IMR-90 (cell line): ENCODE results near the gene MTUS2. TPM values are rescaled to one million over a fixed set of nuclear protein-coding genes. Genes with fewer than 3 reads are reported as not detected.

Experiments
- ATAC-seq: fragments of 200-7000 bp; cut with Tn5 transposase; 2 replicates; pipeline ENCODE4 v1.9.1; 2020; ENCODE audit warnings: low read depth, mild to moderate bottlenecking, moderate library complexity
- BruUV-seq: library from RNA; stranded (reverse); fragments of 400-500 nt; replicated peaks from 2 replicates; lab custom pipeline; 2021; lab: Mats Ljungman, UMichigan
- CTCF ChIA-PET: fragments of 300-600 bp; formaldehyde crosslinking; extraction: SDS; loops from one replicate; lab custom pipeline; 2021; ENCODE audit warnings: antibody characterized with exemption; lab: Yijun Ruan, JAX
- POLR2A ChIA-PET: fragments of 300-600 bp; sonication (Branson Sonifier 250); formaldehyde crosslinking; loops from one replicate; lab custom pipeline; 2022; ENCODE audit warnings: antibody characterized with exemption; ENCODE audit not compliant: unreplicated experiment; lab: Charles Lee
- DNase-seq: peaks from one replicate; pipeline ENCODE4 v3.0.0; 2013
- H2AFZ ChIP-seq: replicated peaks from 2 replicates; pipeline ENCODE3; 2013; ENCODE audit warnings: low read length, mild to moderate bottlenecking; ENCODE audit not compliant: poor library complexity
- H2AK5ac ChIP-seq: 2 replicates; pipeline ENCODE4 v1.6.1; 2013; ENCODE audit warnings: low read depth, low read length, inconsistent platforms
- H2AK9ac ChIP-seq: replicated peaks from 2 replicates; pipeline ENCODE3; 2013; ENCODE audit warnings: mild to moderate bottlenecking, low read depth, low read length, moderate library complexity; ENCODE audit not compliant: poor library complexity
- H2BK120ac ChIP-seq: 2 replicates; pipeline ENCODE4 v1.6.1; 2013; ENCODE audit warnings: low read depth, low read length, inconsistent platforms
- H2BK15ac ChIP-seq: 3 replicates; pipeline ENCODE4 v1.6.1; 2013; ENCODE audit warnings: low read depth, low read length, inconsistent platforms
- H2BK20ac ChIP-seq: 2 replicates; pipeline ENCODE4 v1.6.1; 2013; ENCODE audit warnings: low read depth, mild to moderate bottlenecking, inconsistent platforms, low read length, moderate library complexity
- H2BK5ac ChIP-seq: 2 replicates; pipeline ENCODE4 v1.6.1; 2013; ENCODE audit warnings: mild to moderate bottlenecking, low read depth, low read length, inconsistent platforms; ENCODE audit not compliant: poor library complexity, severe bottlenecking
- H3K14ac ChIP-seq: replicated peaks from 2 replicates; pipeline ENCODE4 v1.6.1; 2013; ENCODE audit warnings: low read depth, low read length, inconsistent platforms
- H3K18ac ChIP-seq: 2 replicates; pipeline ENCODE4 v1.6.1; 2013; ENCODE audit warnings: low read depth, low read length, control low read depth
- H3K23ac ChIP-seq: 2 replicates; pipeline ENCODE4 v1.6.1; 2013; ENCODE audit warnings: low read depth, low read length, inconsistent platforms
- H3K27ac ChIP-seq: 2 replicates; pipeline ENCODE4 v1.5.1; 2013; ENCODE audit warnings: mild to moderate bottlenecking, control low read depth, low read length; ENCODE audit not compliant: insufficient read depth
- H3K27me3 ChIP-seq: 2 replicates; pipeline ENCODE4 v1.6.1; 2013; ENCODE audit warnings: low read length; ENCODE audit not compliant: control insufficient read depth, insufficient read depth
- H3K36me3 ChIP-seq: 2 replicates; pipeline ENCODE4 v1.6.1; 2013; ENCODE audit warnings: low read length, mixed read lengths; ENCODE audit not compliant: control insufficient read depth, insufficient read depth
- H3K4ac ChIP-seq: 2 replicates; pipeline ENCODE4 v1.6.1; 2013; ENCODE audit warnings: low read depth, low read length, inconsistent platforms
- H3K4me1 ChIP-seq: 2 replicates; pipeline ENCODE4 v1.6.1; 2013; ENCODE audit warnings: low read length, mixed read lengths; ENCODE audit not compliant: control insufficient read depth, insufficient read depth
- H3K4me2 ChIP-seq: 2 replicates; pipeline ENCODE4 v1.6.1; 2013; ENCODE audit warnings: low read depth, mild to moderate bottlenecking, control low read depth, low read length, moderate library complexity
- H3K4me3 ChIP-seq: 2 replicates; pipeline ENCODE4 v1.5.1; 2013; ENCODE audit warnings: low read depth, mild to moderate bottlenecking, control low read depth, low read length, moderate library complexity; ENCODE audit not compliant: insufficient read depth
- H3K56ac ChIP-seq: 2 replicates; pipeline ENCODE4 v1.6.1; 2013; ENCODE audit warnings: low read length, inconsistent platforms; ENCODE audit not compliant: insufficient read depth; ENCODE audit errors: extremely low read depth
- H3K79me1 ChIP-seq, 2 experiments: 2 replicates each; pipeline ENCODE4 v1.6.1; 2013; ENCODE audit warnings: low read length in 2 of 2, inconsistent platforms in 1 of 2, low read depth in 1 of 2
- H3K9ac ChIP-seq: 2 replicates; pipeline ENCODE4 v1.6.1; 2013; ENCODE audit warnings: low read depth, low read length, control low read depth
- H3K9me1 ChIP-seq: 2 replicates; pipeline ENCODE4 v1.6.1; 2013; ENCODE audit warnings: low read length, inconsistent platforms; ENCODE audit not compliant: insufficient read depth
- H3K9me3 ChIP-seq: 2 replicates; pipeline ENCODE4 v1.6.1; 2013; ENCODE audit warnings: low read length; ENCODE audit not compliant: control insufficient read depth, insufficient read depth
- H4K20me1 ChIP-seq: 2 replicates; pipeline ENCODE4 v1.6.1; 2013; ENCODE audit warnings: low read length, inconsistent platforms; ENCODE audit not compliant: insufficient read depth
- H4K5ac ChIP-seq: 2 replicates; pipeline ENCODE4 v1.6.1; 2013; ENCODE audit warnings: mild to moderate bottlenecking, low read depth, low read length, control low read depth
- H4K8ac ChIP-seq, 2 experiments: 2 replicates each; pipeline ENCODE4 v1.6.1; 2013; ENCODE audit warnings: low read depth in 2 of 2, low read length in 2 of 2, control low read depth in 1 of 2, inconsistent platforms in 1 of 2
- H4K91ac ChIP-seq: 2 replicates; pipeline ENCODE4 v1.6.1; 2013; ENCODE audit warnings: low read depth, low read length, inconsistent platforms; ENCODE audit not compliant: insufficient read depth
- BHLHE40 ChIP-seq: fragments of 150-350 bp; IDR thresholded peaks from 2 replicates; pipeline ENCODE4 v1.6.1; 2016; ENCODE audit warnings: mild to moderate bottlenecking, low read depth, low read length
- CEBPB ChIP-seq: IDR thresholded peaks from 2 replicates; pipeline ENCODE4 v1.6.1; 2012; ENCODE audit warnings: low read depth, low read length, improper control_type of control experiment
- CHD1 ChIP-seq: IDR thresholded peaks from 2 replicates; pipeline ENCODE4 v1.6.1; 2012; ENCODE audit warnings: low read depth, low read length, improper control_type of control experiment
- MAFK ChIP-seq: IDR thresholded peaks from 2 replicates; pipeline ENCODE4 v1.6.1; 2012; ENCODE audit warnings: low read depth, low read length, improper control_type of control experiment
- MXI1 ChIP-seq: IDR thresholded peaks from 2 replicates; pipeline ENCODE4 v1.6.1; 2012; ENCODE audit warnings: low read depth, mild to moderate bottlenecking, low read length, moderate library complexity, borderline replicate concordance
- NFE2L2 ChIP-seq: fragments of 150-350 bp; IDR thresholded peaks from 2 replicates; pipeline ENCODE4 v1.6.1; 2016; ENCODE audit warnings: low read depth, mild to moderate bottlenecking, low read length
- POLR2A ChIP-seq: IDR thresholded peaks from 2 replicates; pipeline ENCODE4 v1.6.1; 2012; ENCODE audit warnings: mild to moderate bottlenecking, low read depth, low read length
- RCOR1 ChIP-seq: IDR thresholded peaks from 2 replicates; pipeline ENCODE4 v1.6.1; 2012; ENCODE audit warnings: mild to moderate bottlenecking, low read length, improper control_type of control experiment; ENCODE audit not compliant: insufficient replicate concordance
- SMC3 ChIP-seq: fragments of 150-350 bp; IDR thresholded peaks from 2 replicates; pipeline ENCODE4 v1.6.1; 2016; ENCODE audit warnings: low read depth, mild to moderate bottlenecking, antibody characterized with exemption, low read length, moderate library complexity
- WGBS, 2 experiments: methylation state at CpG; one replicate each; pipeline versions ENCODE4 v1.1.5 to v1.1.7; 2013; ENCODE audit warnings: missing lambda C conversion rate in 2 of 2; ENCODE audit not compliant: insufficient read length in 1 of 2; ENCODE audit errors: extremely low coverage in 2 of 2; 5-methylcytosine and 5-hydroxymethylcytosine counted together
- dilution Hi-C: fragments of 300-500 bp; cut with HindIII; formaldehyde crosslinking; loops from one replicate; pipeline ENCODE4 v1.14.3; 2018; ENCODE audit warnings: low sequenced_read_pairs; ENCODE audit not compliant: unreplicated experiment
- in situ Hi-C: fragments of 300-500 bp; cut with MboI; formaldehyde crosslinking; loops from 3 replicates; pipeline ENCODE4 v1.14.3; 2019; ENCODE audit warnings: low sequenced_read_pairs, inconsistent platforms, mixed read lengths
- intact Hi-C: fragments of 100-400 bp; cut with micrococcal nuclease; formaldehyde crosslinking; loops from 2 replicates; pipeline ENCODE4 v1.10.0; 2022
- polyA plus RNA-seq, 3 experiments: library from polyadenylated mRNA; depleted of rRNA; stranded (reverse); fragments of >200 nt; gene quantifications; 2 replicates each; pipeline ENCODE4 v1.2.3, GENCODE V29; 2012; ENCODE audit warnings: low replicate concordance in 1 of 3
- total RNA-seq: library from RNA; depleted of rRNA; stranded (reverse); fragments of >200 nt; gene quantifications from 2 replicates; pipeline ENCODE4 v1.2.3, GENCODE V29; 2012

Gene MTUS2
- total and polyA plus RNA-seq, 2 of the 4 experiments (the other 2 are of a cell fraction), result under 0.01 to 0.02 TPM

GRCh38 chr13:29131159-29131558 lies 311.0 kb downstream of the MTUS2 start:
- H3K79me1 ChIP-seq, result no peaks in the 10 kb centered on the region
- TF ChIP-seq CEBPB, result no peak
- TF ChIP-seq RCOR1, result no peak
- TF ChIP-seq POLR2A, result no peak
- no peak for TF ChIP-seq MXI1
- TF ChIP-seq BHLHE40, result no peak
- no peak for TF ChIP-seq SMC3
- no peak for TF ChIP-seq MAFK
- no peak for TF ChIP-seq NFE2L2
- TF ChIP-seq CHD1, result no peak

More at GRCh38 chr13:29131159-29131558, 311.0 kb downstream of the MTUS2 start:
- intact Hi-C loops (no loop called here), in situ Hi-C loops (no loop called here), dilution Hi-C loops (no loop called here)
- BruUV-seq, result no TSS peak
- Histone ChIP-seq H2BK20ac (no peak overlapping the region), H3K27ac (no peak overlapping the region), H4K8ac (no peak overlapping the region), H4K91ac (no peak overlapping the region), H3K9me3 (peaks cover 11% of the 10 kb centered on the region; the same call in 1 of the 2 replicates), H3K9me1 (no peaks in the 10 kb centered on the region), H2AK5ac (no peak overlapping the region), H3K4me3 (no peak overlapping the region), H2BK5ac (no peak overlapping the region), H2BK15ac (no peak overlapping the region), H3K4me2 (no peak overlapping the region), H2AK9ac (no peak overlapping the region), H3K27me3 (no peaks in the 10 kb centered on the region), H4K5ac (no peak overlapping the region), H3K36me3 (no peaks in the 10 kb centered on the region), H3K4me1 (no peaks in the 10 kb centered on the region), H3K4ac (no peak overlapping the region), H3K56ac (no peak overlapping the region; the same call in 1 of the 2 replicates), H3K23ac (no peak overlapping the region), H3K14ac (no peak overlapping the region), H4K20me1 (no peaks in the 10 kb centered on the region), H3K18ac (no peak overlapping the region), H2BK120ac (no peak overlapping the region), H2AFZ (no peak overlapping the region), H3K9ac (no peak overlapping the region)
- ATAC-seq (no peak), DNase-seq (no peak)
- 17% methylated on average over 1 of the region's 1 CpG; no CpG with 5 or more reads in 1 of the 2 experiments for WGBS, 2 experiments
- ChIA-PET POLR2A (no interaction called here), CTCF (no interaction called here)
